ENCODE results near the gene HECTD1.

DNA sequence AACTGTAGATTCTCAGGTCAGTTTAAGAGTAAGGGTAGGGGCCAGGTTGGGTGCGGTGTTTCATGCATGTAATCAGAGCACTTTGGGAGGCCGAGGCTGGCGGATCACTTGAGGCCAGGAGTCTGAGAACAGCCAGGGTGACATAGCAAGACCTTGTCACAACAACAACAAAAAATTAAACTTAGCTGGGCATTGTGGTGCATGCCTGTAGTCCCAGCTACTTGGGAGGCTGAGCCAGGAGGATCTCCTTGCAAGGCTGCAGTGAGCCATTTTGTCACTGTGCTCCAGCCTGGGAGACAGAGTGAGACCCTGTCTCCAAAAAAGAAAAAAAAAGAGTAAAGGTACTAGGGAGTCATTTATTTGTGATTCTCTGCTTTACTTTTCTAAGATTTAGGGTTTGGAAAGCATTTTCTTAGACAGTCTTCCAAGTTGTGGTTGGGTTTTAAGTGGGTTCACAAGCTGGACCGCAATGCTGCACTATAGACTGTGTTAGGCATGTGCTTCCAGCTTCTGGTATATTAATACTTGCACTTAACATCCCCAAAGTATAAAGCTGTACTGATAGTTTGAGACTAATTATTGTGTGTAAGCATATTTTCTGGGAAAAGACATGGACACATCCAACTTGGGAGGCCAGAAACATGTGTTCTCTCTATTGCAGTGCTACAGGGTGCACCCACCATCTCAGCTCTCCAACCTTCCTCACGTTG, 49.1 kb upstream of the HECTD1 start:
- TF ChIP-seq TAF1 (IDR thresholded peaks at IDR 0.05; ENCODE audit: low read depth, low read length) (no peak), POLR2AphosphoS5 (IDR thresholded peaks at IDR 0.05; ENCODE audit: low read depth, low read length) (no peak)

All from GM12891 (cell line).